Stimulated activated CD8-positive, alpha-beta memory T cell treated with anti-CD3 and anti-CD28 coated beads, Interleukin-12 subunit alpha, Interleukin-12 subunit beta, amount 100 ng/mL, for 4 hours (primary cell): ENCODE data around the gene IQGAP2.

Source experiments
- DNase-seq: peaks from one replicate; pipeline ENCODE4 v3.0.0-alpha.2; 2020; ENCODE audit warnings: low read depth

The IQGAP2 gene

GRCh38 chr5:76607353-76607871 lies 204.3 kb downstream of the IQGAP2 start:
- DNase-seq = no peak

- no peak for DNase-seq
Measured at GRCh38 chr5:76608833-76609232, 205.7 kb downstream of the IQGAP2 start.

- no peak for DNase-seq
Measured at GRCh38 chr5:76610196-76610595, 207.1 kb downstream of the IQGAP2 start.

GRCh38 chr5:76612942-76613341 lies 209.9 kb downstream of the IQGAP2 start:
- no peak for DNase-seq

GRCh38 chr5:76615759-76616158 lies 212.7 kb downstream of the IQGAP2 start:
- no peak for DNase-seq

- no peak for DNase-seq
Measured at GRCh38 chr5:76616206-76616605, 213.1 kb downstream of the IQGAP2 start.

- no peak for DNase-seq
Measured at GRCh38 chr5:76617229-76617628, 214.1 kb downstream of the IQGAP2 start.

- no peak for DNase-seq
Measured at GRCh38 chr5:76617675-76618074, 214.6 kb downstream of the IQGAP2 start.

GRCh38 chr5:76620166-76620565 lies 217.1 kb downstream of the IQGAP2 start:
- no peak for DNase-seq

- DNase-seq = no peak
Measured at GRCh38 chr5:76622076-76622475, 219.0 kb downstream of the IQGAP2 start.

- no peak for DNase-seq
Measured at GRCh38 chr5:76622973-76623596, 220.0 kb downstream of the IQGAP2 start, which contains the start of gene F2RL2. F2RL2 (minus strand) TSS chr5:76623403; CDS start chr5:76623230, 173 bp downstream.

GRCh38 chr5:76625087-76625815 lies 222.2 kb downstream of the IQGAP2 start:
- DNase-seq = no peak

GRCh38 chr5:76626738-76627137 lies 223.7 kb downstream of the IQGAP2 start:
- no peak for DNase-seq

GRCh38 chr5:76634661-76635060 lies 231.6 kb downstream of the IQGAP2 start:
- no peak for DNase-seq

- no peak for DNase-seq
Measured at GRCh38 chr5:76637490-76637889, 234.4 kb downstream of the IQGAP2 start.

- no peak for DNase-seq
Measured at GRCh38 chr5:76638479-76638878, 235.4 kb downstream of the IQGAP2 start.

GRCh38 chr5:76641514-76642120 lies 238.5 kb downstream of the IQGAP2 start:
- DNase-seq = no peak

GRCh38 chr5:76642390-76643040 lies 239.4 kb downstream of the IQGAP2 start:
- no peak for DNase-seq

GRCh38 chr5:76643371-76643770 lies 240.3 kb downstream of the IQGAP2 start:
- DNase-seq = no peak

- no peak for DNase-seq
Measured at GRCh38 chr5:76649140-76649539, 246.1 kb downstream of the IQGAP2 start.

GRCh38 chr5:76652809-76653414 lies 249.8 kb downstream of the IQGAP2 start:
- DNase-seq = no peak

GRCh38 chr5:76657091-76657490 lies 254.0 kb downstream of the IQGAP2 start:
- no peak for DNase-seq
